Cardiac muscle cell (in vitro differentiated cells and primary cell): ENCODE measurements around the gene CFAP126. TPM values are rescaled to one million over a fixed set of nuclear protein-coding genes. Genes with fewer than 3 reads are reported as not detected.

Experiments used
- DNase-seq, 2 donors: peaks; one replicate each; pipeline versions ENCODE4 v3.0.0 to v3.0.0-alpha.2; 2010 to 2017; ENCODE audit warnings: low read depth in 1 of 2, low spot score in 1 of 2
- H3K27ac ChIP-seq: fragments of 200-600 bp; sonication (generic); 2 replicates; pipeline ENCODE4 v1.5.1; 2016
- H3K27me3 ChIP-seq: fragments of 200-600 bp; sonication (generic); 2 replicates; pipeline ENCODE4 v1.6.0; 2016; ENCODE audit warnings: control low read depth
- H3K36me3 ChIP-seq: fragments of 200-600 bp; sonication (generic); 2 replicates; pipeline ENCODE4 v1.5.1; 2016; ENCODE audit warnings: control low read depth
- H3K4me1 ChIP-seq: fragments of 200-600 bp; sonication (generic); 2 replicates; pipeline ENCODE4 v1.8.1; 2017; ENCODE audit warnings: low read depth, mild to moderate bottlenecking, mixed run types
- H3K4me3 ChIP-seq: fragments of 200-600 bp; sonication (generic); 2 replicates; pipeline ENCODE4 v1.5.1; 2016; ENCODE audit warnings: mild to moderate bottlenecking
- H3K9me3 ChIP-seq: fragments of 200-600 bp; sonication (generic); 2 replicates; pipeline ENCODE4 v1.5.1; 2017; ENCODE audit warnings: low read depth, mild to moderate bottlenecking, control low read depth
- CTCF ChIP-seq: IDR thresholded peaks from 2 replicates; pipeline ENCODE4 v1.5.1; 2012; ENCODE audit warnings: low read depth, mild to moderate bottlenecking, low read length
- polyA plus RNA-seq: library from polyadenylated mRNA; unstranded; fragments of >200 nt; fragmentation: Nextera tagmentation; extraction: Ambion mirVana; gene quantifications from 2 replicates; pipeline ENCODE4 v1.2.1, GENCODE V29; 2016
- total RNA-seq: library from RNA; depleted of rRNA; stranded (reverse); fragments of >200 nt; gene quantifications from 2 replicates; pipeline ENCODE4 v1.2.3, GENCODE V29; 2016

The CFAP126 gene
- total and polyA plus RNA-seq, 2 experiments from 2014 or later = not detected

GRCh38 chr1:161373442-161373841, 5.8 kb upstream of the CFAP126 start:
- H3K36me3 ChIP-seq = no peaks in the 10 kb centered on the region
- H3K9me3 ChIP-seq = no peaks in the 10 kb centered on the region
- TF ChIP-seq CTCF = no peak
- no peak overlapping the region for H3K27ac ChIP-seq
- no peak for DNase-seq
- H3K27me3 ChIP-seq = no peaks in the 10 kb centered on the region
- H3K4me1 ChIP-seq = no peaks in the 10 kb centered on the region
- no peak overlapping the region for H3K4me3 ChIP-seq

GRCh38 chr1:161365207-161365606, 2.5 kb downstream of the CFAP126 start:
- H3K27ac ChIP-seq = no peak overlapping the region
- no peak for TF ChIP-seq CTCF
- peaks cover 6% of the 10 kb centered on the region for H3K36me3 ChIP-seq
- no peaks in the 10 kb centered on the region for H3K27me3 ChIP-seq
- no peak for DNase-seq
- H3K9me3 ChIP-seq = no peaks in the 10 kb centered on the region
- no peaks in the 10 kb centered on the region for H3K4me1 ChIP-seq
- H3K4me3 ChIP-seq = no peak overlapping the region

- Histone ChIP-seq H3K27ac (no peak overlapping the region), H3K4me1 (no peaks in the 10 kb centered on the region), H3K4me3 (no peak overlapping the region), H3K36me3 (peaks cover 6% of the 10 kb centered on the region), H3K27me3 (no peaks in the 10 kb centered on the region), H3K9me3 (no peaks in the 10 kb centered on the region)
- TF ChIP-seq CTCF = no peak
- no peak for DNase-seq
Observed at GRCh38 chr1:161364332-161364731, 3.3 kb downstream of the CFAP126 start.

- H3K36me3 ChIP-seq = peaks cover 3% of the 10 kb centered on the region
- no peaks in the 10 kb centered on the region for H3K27me3 ChIP-seq
- H3K4me1 ChIP-seq = no peaks in the 10 kb centered on the region
- no peak overlapping the region for H3K4me3 ChIP-seq
- no peak overlapping the region for H3K27ac ChIP-seq
- no peak for DNase-seq
- no peak for TF ChIP-seq CTCF
- no peaks in the 10 kb centered on the region for H3K9me3 ChIP-seq
Observed at GRCh38 chr1:161359291-161359690, 8.4 kb downstream of the CFAP126 start.

- H3K36me3 ChIP-seq = no peaks in the 10 kb centered on the region
- H3K27ac ChIP-seq = no peak overlapping the region
- no peak for DNase-seq
- no peaks in the 10 kb centered on the region for H3K27me3 ChIP-seq
- no peak for TF ChIP-seq CTCF
- H3K4me3 ChIP-seq = no peak overlapping the region
- no peaks in the 10 kb centered on the region for H3K9me3 ChIP-seq
- no peaks in the 10 kb centered on the region for H3K4me1 ChIP-seq
Observed at GRCh38 chr1:161357073-161357472, 10.6 kb downstream of the CFAP126 start.

- DNase-seq = peak in 1 of 2 donors; percentile 10
- Histone ChIP-seq H3K27me3 (no peaks in the 10 kb centered on the region), H3K36me3 (peaks cover 6% of the 10 kb centered on the region), H3K4me3 (no peak overlapping the region), H3K27ac (no peak overlapping the region), H3K9me3 (no peaks in the 10 kb centered on the region), H3K4me1 (no peaks in the 10 kb centered on the region)
- no peak for TF ChIP-seq CTCF
Observed at GRCh38 chr1:161351482-161351881, 16.2 kb downstream of the CFAP126 start.
